ENCODE measurements around the gene TMEM196.

The TMEM196 gene

GRCh38 chr7:19772841-19773760 lies at the start of gene TMEM196:
TSS of gene TMEM196 (minus strand) at chr7:19773617. CDS start at chr7:19772696, 921 bp downstream.
- peak; percentile 21 to 63 for DNase-seq (ENCODE audit: low read depth in 1 of 2, low spot score in 1 of 2)
- in situ Hi-C loops (cut with HindIII; ENCODE audit: low pct_unique_long_range_greater_than_20kb, low sequenced_read_pairs), result no loop called here
- TF ChIP-seq JUND (IDR thresholded peaks at IDR 0.05; ENCODE audit: low read depth), result no peak

- TF ChIP-seq JUND (IDR thresholded peaks at IDR 0.05; ENCODE audit: low read depth), result no peak
- no peak for DNase-seq (ENCODE audit: low read depth in 1 of 2, low spot score in 1 of 2)
- in situ Hi-C loops (cut with HindIII; ENCODE audit: low pct_unique_long_range_greater_than_20kb, low sequenced_read_pairs), result no loop called here
These were observed 42.7 kb upstream of the TMEM196 start for GRCh38 chr7:19816128-19816527.

GRCh38 chr7:19815546-19815945 lies 42.1 kb upstream of the TMEM196 start:
- TF ChIP-seq JUND (IDR thresholded peaks at IDR 0.05; ENCODE audit: low read depth), result no peak
- DNase-seq (ENCODE audit: low read depth in 1 of 2, low spot score in 1 of 2), result no peak
- in situ Hi-C loops (cut with HindIII; ENCODE audit: low pct_unique_long_range_greater_than_20kb, low sequenced_read_pairs), result no loop called here

GRCh38 chr7:19814776-19815175 lies 41.4 kb upstream of the TMEM196 start:
- DNase-seq (ENCODE audit: low read depth in 1 of 2, low spot score in 1 of 2), result no peak
- in situ Hi-C loops (cut with HindIII; ENCODE audit: low pct_unique_long_range_greater_than_20kb, low sequenced_read_pairs), result no loop called here
- no peak for TF ChIP-seq JUND (IDR thresholded peaks at IDR 0.05; ENCODE audit: low read depth)

GRCh38 chr7:19811386-19811785 lies 38.0 kb upstream of the TMEM196 start:
- TF ChIP-seq JUND (IDR thresholded peaks at IDR 0.05; ENCODE audit: low read depth), result no peak
- DNase-seq (ENCODE audit: low read depth in 1 of 2, low spot score in 1 of 2), result no peak
- in situ Hi-C loops (cut with HindIII; ENCODE audit: low pct_unique_long_range_greater_than_20kb, low sequenced_read_pairs), result no loop called here

- TF ChIP-seq JUND (IDR thresholded peaks at IDR 0.05; ENCODE audit: low read depth), result no peak
- in situ Hi-C loops (cut with HindIII; ENCODE audit: low pct_unique_long_range_greater_than_20kb, low sequenced_read_pairs), result no loop called here
- DNase-seq (ENCODE audit: low read depth in 1 of 2, low spot score in 1 of 2), result no peak
These were observed 25.6 kb upstream of the TMEM196 start for GRCh38 chr7:19798986-19799385.

GRCh38 chr7:19783541-19783940 lies 10.1 kb upstream of the TMEM196 start:
- TF ChIP-seq JUND (IDR thresholded peaks at IDR 0.05; ENCODE audit: low read depth), result no peak
- no peak for DNase-seq (ENCODE audit: low read depth in 1 of 2, low spot score in 1 of 2)
- in situ Hi-C loops (cut with HindIII; ENCODE audit: low pct_unique_long_range_greater_than_20kb, low sequenced_read_pairs), result no loop called here

GRCh38 chr7:19776981-19777380 lies 3.6 kb upstream of the TMEM196 start:
- DNase-seq (ENCODE audit: low read depth in 1 of 2, low spot score in 1 of 2), result no peak
- TF ChIP-seq JUND (IDR thresholded peaks at IDR 0.05; ENCODE audit: low read depth), result no peak
- in situ Hi-C loops (cut with HindIII; ENCODE audit: low pct_unique_long_range_greater_than_20kb, low sequenced_read_pairs), result no loop called here

GRCh38 chr7:19775578-19775977 lies 2.2 kb upstream of the TMEM196 start:
- in situ Hi-C loops (cut with HindIII; ENCODE audit: low pct_unique_long_range_greater_than_20kb, low sequenced_read_pairs), result no loop called here
- no peak for DNase-seq (ENCODE audit: low read depth in 1 of 2, low spot score in 1 of 2)
- TF ChIP-seq JUND (IDR thresholded peaks at IDR 0.05; ENCODE audit: low read depth), result no peak

GRCh38 chr7:19772306-19772705 lies 1.1 kb downstream of the TMEM196 start:
- in situ Hi-C loops (cut with HindIII; ENCODE audit: low pct_unique_long_range_greater_than_20kb, low sequenced_read_pairs), result no loop called here
- no peak for DNase-seq (ENCODE audit: low read depth in 1 of 2, low spot score in 1 of 2)
- TF ChIP-seq JUND (IDR thresholded peaks at IDR 0.05; ENCODE audit: low read depth), result no peak

GRCh38 chr7:19762631-19763030 lies 10.8 kb downstream of the TMEM196 start:
- TF ChIP-seq JUND (IDR thresholded peaks at IDR 0.05; ENCODE audit: low read depth), result no peak
- in situ Hi-C loops (cut with HindIII; ENCODE audit: low pct_unique_long_range_greater_than_20kb, low sequenced_read_pairs), result no loop called here
- DNase-seq (ENCODE audit: low read depth in 1 of 2, low spot score in 1 of 2), result no peak

- peak; percentile 8 to 75 for DNase-seq (ENCODE audit: low read depth in 1 of 2, low spot score in 1 of 2)
- in situ Hi-C loops (cut with HindIII; ENCODE audit: low pct_unique_long_range_greater_than_20kb, low sequenced_read_pairs), result no loop called here
- no peak for TF ChIP-seq JUND (IDR thresholded peaks at IDR 0.05; ENCODE audit: low read depth)
These were observed 18.8 kb downstream of the TMEM196 start for GRCh38 chr7:19754521-19755116.

GRCh38 chr7:19752020-19752419 lies 21.4 kb downstream of the TMEM196 start:
- TF ChIP-seq JUND (IDR thresholded peaks at IDR 0.05; ENCODE audit: low read depth), result no peak
- in situ Hi-C loops (cut with HindIII; ENCODE audit: low pct_unique_long_range_greater_than_20kb, low sequenced_read_pairs), result no loop called here
- DNase-seq (ENCODE audit: low read depth in 1 of 2, low spot score in 1 of 2), result no peak

Data from T47D (cell line).